ENCODE measurements around the gene SLC4A11.

Gene SLC4A11

DNA sequence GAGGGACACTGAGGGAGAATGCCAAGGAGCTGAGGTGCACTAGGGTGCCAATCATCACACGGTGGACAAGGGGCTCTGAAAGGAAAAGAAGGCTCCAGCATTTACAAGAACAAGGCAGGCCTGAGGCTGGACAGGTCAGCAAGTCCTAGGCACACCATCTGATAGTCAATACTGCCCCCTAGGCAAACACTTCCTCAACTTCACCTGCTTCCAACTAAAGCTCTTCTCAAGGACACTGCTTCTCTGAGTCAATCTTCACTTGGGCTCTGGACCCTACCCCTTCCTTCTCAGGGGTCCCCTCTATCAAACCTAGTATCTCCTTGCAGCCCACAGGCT, 37.7 kb upstream of the SLC4A11 start:
- FAIRE-seq (no peak), DNase-seq (ENCODE audit: insufficient read length, low spot score) (no peak)
- TF ChIP-seq, protein P1, sequence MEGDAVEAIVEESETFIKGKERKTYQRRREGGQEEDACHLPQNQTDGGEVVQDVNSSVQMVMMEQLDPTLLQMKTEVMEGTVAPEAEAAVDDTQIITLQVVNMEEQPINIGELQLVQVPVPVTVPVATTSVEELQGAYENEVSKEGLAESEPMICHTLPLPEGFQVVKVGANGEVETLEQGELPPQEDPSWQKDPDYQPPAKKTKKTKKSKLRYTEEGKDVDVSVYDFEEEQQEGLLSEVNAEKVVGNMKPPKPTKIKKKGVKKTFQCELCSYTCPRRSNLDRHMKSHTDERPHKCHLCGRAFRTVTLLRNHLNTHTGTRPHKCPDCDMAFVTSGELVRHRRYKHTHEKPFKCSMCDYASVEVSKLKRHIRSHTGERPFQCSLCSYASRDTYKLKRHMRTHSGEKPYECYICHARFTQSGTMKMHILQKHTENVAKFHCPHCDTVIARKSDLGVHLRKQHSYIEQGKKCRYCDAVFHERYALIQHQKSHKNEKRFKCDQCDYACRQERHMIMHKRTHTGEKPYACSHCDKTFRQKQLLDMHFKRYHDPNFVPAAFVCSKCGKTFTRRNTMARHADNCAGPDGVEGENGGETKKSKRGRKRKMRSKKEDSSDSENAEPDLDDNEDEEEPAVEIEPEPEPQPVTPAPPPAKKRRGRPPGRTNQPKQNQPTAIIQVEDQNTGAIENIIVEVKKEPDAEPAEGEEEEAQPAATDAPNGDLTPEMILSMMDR (IDR thresholded peaks at IDR 0.05; ENCODE audit: insufficient read depth, missing control alignments): no peak

DNA sequence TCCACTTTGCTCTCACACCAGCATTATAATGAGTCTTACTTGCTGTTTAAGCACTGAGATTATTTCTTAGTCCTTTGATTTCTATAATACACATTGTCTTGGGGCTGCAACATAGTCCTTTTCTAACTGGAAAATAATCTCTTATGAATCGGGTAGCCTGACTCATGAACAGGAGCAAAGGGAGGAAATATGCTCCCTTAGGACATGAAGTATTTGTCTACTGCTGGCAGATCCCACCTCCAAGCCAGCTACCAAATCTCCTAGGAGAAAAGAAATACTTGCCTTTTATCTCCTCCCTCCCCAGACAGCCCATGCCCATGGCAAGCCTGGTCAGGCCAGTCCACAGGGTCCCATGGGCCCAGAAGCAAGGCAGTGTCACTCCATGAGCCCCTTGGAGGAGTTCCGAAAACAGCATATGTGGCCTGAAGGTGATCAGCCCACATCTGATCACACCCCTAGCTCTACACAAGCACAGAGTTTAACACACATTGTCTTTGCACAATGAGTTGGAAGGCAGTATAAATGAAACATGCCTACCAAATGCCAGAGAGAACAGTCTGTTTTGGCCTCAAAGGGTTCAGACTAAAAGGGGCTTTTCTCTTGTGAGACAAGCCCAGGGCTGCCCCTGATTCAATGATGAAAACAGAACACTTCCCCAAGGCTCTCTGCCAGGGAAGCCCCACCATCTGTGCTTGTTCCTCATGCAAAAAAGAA, 37.1 kb upstream of the SLC4A11 start:
- DNase-seq (ENCODE audit: insufficient read length, low spot score) (no peak), FAIRE-seq (no peak)
- TF ChIP-seq, protein P1 (IDR thresholded peaks at IDR 0.05; ENCODE audit: insufficient read depth, missing control alignments): no peak

DNA sequence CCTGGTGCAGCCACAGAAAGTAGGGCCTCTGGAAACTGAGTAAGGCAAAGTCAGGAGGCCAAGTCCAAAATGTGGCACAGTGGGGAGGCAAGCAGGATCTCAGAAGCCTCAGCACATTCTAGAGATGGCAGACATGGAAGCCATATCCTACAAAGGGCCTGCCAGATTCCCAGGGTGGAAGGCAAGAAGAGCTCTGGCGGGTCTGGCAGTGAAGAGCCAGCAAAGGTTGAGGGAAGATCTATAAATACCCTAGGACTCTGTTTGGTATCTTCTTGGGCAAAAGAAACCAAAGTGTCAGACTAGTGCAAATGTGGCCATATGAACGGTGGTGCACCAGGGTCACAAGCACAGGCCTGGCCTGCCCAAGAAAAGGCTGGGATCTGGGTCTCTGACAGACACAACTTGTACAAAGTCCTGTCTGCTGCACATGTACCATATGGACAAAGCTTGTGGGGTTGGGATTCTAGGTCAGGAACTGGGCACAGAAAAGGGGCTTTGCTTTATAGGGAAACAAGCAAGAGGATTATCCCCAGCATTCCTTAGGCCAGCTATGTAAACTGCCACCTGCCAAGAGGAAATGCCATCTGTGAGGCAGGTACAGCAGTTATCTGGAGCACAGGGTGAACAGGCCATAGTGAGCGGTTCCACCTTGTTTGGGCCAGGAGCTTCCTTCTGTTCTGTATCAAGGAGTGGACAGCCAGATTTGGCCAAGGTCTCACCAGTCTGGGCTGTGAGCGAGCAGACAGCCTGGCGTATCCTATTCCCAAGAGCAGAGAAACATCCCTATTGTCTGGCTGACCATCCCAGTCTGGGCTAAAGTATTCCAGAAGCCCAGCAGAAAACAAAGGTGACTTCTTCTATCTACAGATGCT, 36.3 kb upstream of the SLC4A11 start:
- no peak for FAIRE-seq
- DNase-seq (ENCODE audit: insufficient read length, low spot score): no peak
- TF ChIP-seq, protein P1 (IDR thresholded peaks at IDR 0.05; ENCODE audit: insufficient read depth, missing control alignments): no peak

DNA sequence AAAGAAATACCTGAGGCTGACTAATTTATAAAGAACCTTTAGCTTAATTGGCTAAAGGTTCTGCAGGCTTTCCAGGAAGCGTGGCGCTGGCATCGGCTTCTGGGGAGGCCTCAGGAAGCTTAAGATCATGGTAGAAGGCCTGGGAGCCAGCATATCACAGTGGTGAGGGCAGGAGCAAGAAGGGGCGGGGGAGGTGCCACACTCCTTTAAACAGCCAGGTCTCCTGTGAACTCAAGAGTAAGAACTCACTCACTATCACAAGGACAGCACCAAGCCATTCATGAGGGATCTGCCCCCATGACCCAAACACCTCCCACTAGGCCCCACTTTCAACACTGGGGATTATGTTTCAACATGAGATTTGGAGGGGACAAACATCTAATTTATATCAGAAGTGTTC, 34.4 kb upstream of the SLC4A11 start:
- DNase-seq (ENCODE audit: insufficient read length, low spot score) (no peak), FAIRE-seq (no peak)
- TF ChIP-seq, protein P1 (IDR thresholded peaks at IDR 0.05; ENCODE audit: insufficient read depth, missing control alignments): no peak

DNA sequence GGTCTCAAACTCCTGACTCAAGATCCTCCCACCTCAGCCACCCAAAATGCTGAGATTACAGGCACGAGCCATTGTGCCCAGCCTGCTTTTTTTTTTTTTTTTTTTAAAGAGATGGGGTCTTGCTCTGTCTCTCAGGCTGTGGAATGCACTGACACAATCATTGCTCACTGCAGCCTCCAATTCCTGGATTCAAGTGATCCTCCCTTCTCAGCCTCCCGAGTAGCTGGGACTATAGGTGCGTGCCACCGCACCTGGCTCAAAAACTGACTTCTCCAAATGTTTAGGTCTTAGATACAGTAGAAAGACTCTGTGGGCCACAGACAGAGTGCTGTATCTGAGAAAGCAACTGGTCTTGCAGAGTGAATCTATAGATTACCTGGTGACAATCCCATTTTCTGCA, 31.1 kb upstream of the SLC4A11 start:
- FAIRE-seq (no peak), DNase-seq (ENCODE audit: insufficient read length, low spot score) (no peak)
- TF ChIP-seq, protein P1 (IDR thresholded peaks at IDR 0.05; ENCODE audit: insufficient read depth, missing control alignments): no peak

DNA sequence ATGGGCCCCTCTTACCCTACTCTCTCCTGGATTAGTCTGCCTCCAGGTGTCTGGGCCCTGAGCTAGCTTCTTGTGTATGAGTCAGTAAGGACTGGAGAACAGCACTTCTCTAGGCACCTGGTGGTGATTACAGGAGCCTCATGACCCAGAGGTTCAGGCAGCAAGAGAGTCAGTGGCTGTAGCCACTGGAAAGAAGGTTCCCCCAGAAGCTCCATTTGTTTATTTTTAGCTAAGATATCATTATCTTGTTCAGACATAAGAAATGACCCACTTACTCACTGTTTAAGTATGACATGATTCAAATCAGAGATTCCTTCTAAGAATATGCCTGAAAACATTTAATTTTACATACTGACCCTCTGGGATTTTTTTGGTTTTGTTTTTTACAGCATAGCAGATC, 23.6 kb upstream of the SLC4A11 start:
- DNase-seq (ENCODE audit: insufficient read length, low spot score) (no peak), FAIRE-seq (no peak)
- TF ChIP-seq, protein P1 (IDR thresholded peaks at IDR 0.05; ENCODE audit: insufficient read depth, missing control alignments): no peak

DNA sequence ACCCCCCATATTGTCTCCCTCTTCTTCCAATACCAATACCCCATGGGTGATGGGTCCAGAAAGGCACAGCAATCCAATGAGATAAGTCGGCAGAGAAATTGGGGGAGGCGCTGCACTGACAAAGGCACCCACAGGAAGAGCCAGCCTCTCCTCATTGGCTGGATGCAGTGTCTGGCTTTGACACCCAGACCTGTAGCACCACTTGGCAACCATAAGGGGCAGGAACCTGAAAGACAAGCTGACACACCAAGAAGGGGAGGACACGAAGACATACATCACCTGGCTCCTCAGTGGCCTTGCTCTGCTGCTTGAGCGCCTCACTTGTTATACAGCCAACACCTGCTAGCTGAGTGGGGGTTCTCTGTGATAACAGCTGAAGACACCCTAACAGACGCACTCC, 19.4 kb upstream of the SLC4A11 start:
- no peak for FAIRE-seq

More for the DNA sequence above, 19.4 kb upstream of the SLC4A11 start:
- TF ChIP-seq, protein P1 (IDR thresholded peaks at IDR 0.05; ENCODE audit: insufficient read depth, missing control alignments): no peak
- no peak for DNase-seq (ENCODE audit: insufficient read length, low spot score)
